Breast epithelium (tissue), 4 donors: ENCODE measurements around the gene TIMM10B. TPM values are rescaled to one million over a fixed set of nuclear protein-coding genes. Genes with fewer than 3 reads are reported as not detected.

Experiments
- DNase-seq, 2 donors: peaks; one replicate each; pipeline ENCODE4 v3.0.0-alpha.2; 2019; ENCODE audit warnings: low spot score in 2 of 2
- H3K27ac ChIP-seq, 2 donors: fragments of 200-600 bp; sonication (generic) in 1 of 2; one replicate each; pipeline ENCODE4 v1.5.1; 2016 to 2019; ENCODE audit warnings: mild to moderate bottlenecking in 1 of 2
- H3K27me3 ChIP-seq, 2 donors: fragments of 200-600 bp; sonication (generic) in 1 of 2; one replicate each; pipeline versions ENCODE4 v1.5.1 to v1.6.0; 2017 to 2019; ENCODE audit warnings: control low read depth in 1 of 2, mild to moderate bottlenecking in 1 of 2
- H3K36me3 ChIP-seq: fragments of 200-600 bp; one replicate; pipeline ENCODE4 v1.5.1; 2019
- H3K4me1 ChIP-seq, 2 donors: fragments of 200-600 bp; sonication (generic); one replicate each; pipeline ENCODE4 v1.5.1; 2016 to 2019; ENCODE audit warnings: control low read depth in 1 of 2
- H3K4me3 ChIP-seq, 3 donors: fragments of 200-600 bp; sonication (generic); 1 replicate in 2 of 3; 2 replicates in 1 of 3; pipeline ENCODE4 v1.5.1; 2016 to 2019; ENCODE audit warnings: mild to moderate bottlenecking in 3 of 3, moderate library complexity in 2 of 3
- H3K9me3 ChIP-seq, 2 donors: fragments of 200-600 bp; sonication (generic) in 1 of 2; one replicate each; pipeline ENCODE4 v1.5.1; 2016 to 2019; ENCODE audit warnings: control low read depth in 1 of 2
- POLR2A ChIP-seq: fragments of 450-650 bp; IDR thresholded peaks from one replicate; pipeline ENCODE4 v1.6.1; 2016; ENCODE audit warnings: antibody characterized with exemption, mild to moderate bottlenecking, moderate library complexity
- POLR2AphosphoS5 ChIP-seq, 3 donors: sonication (generic); formaldehyde crosslinking; IDR thresholded peaks; one replicate each; pipeline ENCODE4 v1.6.1; 2017; ENCODE audit warnings: antibody characterized with exemption in 3 of 3
- intact Hi-C: fragments of 100-400 bp; cut with DNase I; formaldehyde crosslinking; loops from one replicate; pipeline ENCODE4 v1.15.1; 2023; ENCODE audit warnings: low total_unique reads
- total RNA-seq, 3 donors: library from RNA; depleted of rRNA; stranded (reverse); fragments of >200 nt; gene quantifications; one replicate each; pipeline ENCODE4 v1.1.0, GENCODE V29; 2016
- TF ChIP-seq, protein P1 (sequence below), 3 donors: fragments of 450-650 bp; IDR thresholded peaks; one replicate each; pipeline ENCODE4 v1.5.1; 2016 to 2017; ENCODE audit warnings: antibody characterized with exemption in 3 of 3, mild to moderate bottlenecking in 3 of 3, moderate library complexity in 3 of 3

The TIMM10B gene
- total RNA-seq, 3 donors from 2014 or later: 30.7 to 49.2 (median 39.3) TPM

DNA sequence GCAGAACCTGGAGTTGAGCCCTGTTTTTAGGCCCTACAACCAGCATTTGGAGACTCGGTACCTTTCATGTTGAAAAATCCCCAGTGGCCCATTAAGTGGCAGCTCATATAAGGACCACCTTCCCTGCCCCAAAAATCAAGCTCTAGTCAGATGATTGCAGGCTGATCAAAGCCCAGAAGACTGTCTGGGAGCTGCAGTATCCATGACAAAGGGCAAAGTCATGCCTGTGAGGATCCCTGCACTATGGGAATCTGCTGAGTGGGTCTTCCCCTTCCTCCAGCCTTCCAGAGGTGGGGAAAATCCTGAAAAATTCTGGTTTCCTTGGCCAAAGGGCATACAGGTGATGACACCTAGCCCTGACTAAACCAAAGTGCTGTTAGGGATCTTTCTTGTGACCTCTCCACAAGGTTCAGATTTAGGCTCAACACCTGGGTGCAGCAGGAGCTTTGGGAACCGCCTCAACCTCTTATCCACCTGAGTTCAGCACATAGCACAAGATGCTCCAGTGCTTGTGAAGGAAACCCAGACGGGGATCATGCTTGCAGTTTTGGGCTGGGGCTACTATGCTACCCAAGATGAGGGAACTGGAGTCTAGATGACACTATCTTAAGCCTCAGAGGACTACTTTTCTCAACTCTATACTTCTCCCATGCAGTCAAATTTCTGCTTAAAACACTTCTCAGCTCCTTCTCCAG lies 6.3 kb upstream of the TIMM10B start:
- no peak for DNase-seq
- no peaks in the 10 kb centered on the region for H3K9me3 ChIP-seq
- TF ChIP-seq POLR2A (no peak), POLR2AphosphoS5 (IDR thresholded peaks at IDR 0.05) (no peak)
- TF ChIP-seq, protein P1, sequence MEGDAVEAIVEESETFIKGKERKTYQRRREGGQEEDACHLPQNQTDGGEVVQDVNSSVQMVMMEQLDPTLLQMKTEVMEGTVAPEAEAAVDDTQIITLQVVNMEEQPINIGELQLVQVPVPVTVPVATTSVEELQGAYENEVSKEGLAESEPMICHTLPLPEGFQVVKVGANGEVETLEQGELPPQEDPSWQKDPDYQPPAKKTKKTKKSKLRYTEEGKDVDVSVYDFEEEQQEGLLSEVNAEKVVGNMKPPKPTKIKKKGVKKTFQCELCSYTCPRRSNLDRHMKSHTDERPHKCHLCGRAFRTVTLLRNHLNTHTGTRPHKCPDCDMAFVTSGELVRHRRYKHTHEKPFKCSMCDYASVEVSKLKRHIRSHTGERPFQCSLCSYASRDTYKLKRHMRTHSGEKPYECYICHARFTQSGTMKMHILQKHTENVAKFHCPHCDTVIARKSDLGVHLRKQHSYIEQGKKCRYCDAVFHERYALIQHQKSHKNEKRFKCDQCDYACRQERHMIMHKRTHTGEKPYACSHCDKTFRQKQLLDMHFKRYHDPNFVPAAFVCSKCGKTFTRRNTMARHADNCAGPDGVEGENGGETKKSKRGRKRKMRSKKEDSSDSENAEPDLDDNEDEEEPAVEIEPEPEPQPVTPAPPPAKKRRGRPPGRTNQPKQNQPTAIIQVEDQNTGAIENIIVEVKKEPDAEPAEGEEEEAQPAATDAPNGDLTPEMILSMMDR (IDR thresholded peaks at IDR 0.05): no peak
- peak overlapping the region in 2 of 3 donors; percentile 79 to 89 for H3K4me3 ChIP-seq
- H3K27ac ChIP-seq: peak overlapping the region; percentile 97 to 98
- peaks cover 11 to 13% of the 10 kb centered on the region in 2 donors for H3K4me1 ChIP-seq
- no peaks in the 10 kb centered on the region for H3K36me3 ChIP-seq
- intact Hi-C loops: loop anchor here (5.0 kb wide), 1 partner anchor 588 kb away; no protein-coding TSS in a partner anchor
- no peaks in the 10 kb centered on the region for H3K27me3 ChIP-seq

DNA sequence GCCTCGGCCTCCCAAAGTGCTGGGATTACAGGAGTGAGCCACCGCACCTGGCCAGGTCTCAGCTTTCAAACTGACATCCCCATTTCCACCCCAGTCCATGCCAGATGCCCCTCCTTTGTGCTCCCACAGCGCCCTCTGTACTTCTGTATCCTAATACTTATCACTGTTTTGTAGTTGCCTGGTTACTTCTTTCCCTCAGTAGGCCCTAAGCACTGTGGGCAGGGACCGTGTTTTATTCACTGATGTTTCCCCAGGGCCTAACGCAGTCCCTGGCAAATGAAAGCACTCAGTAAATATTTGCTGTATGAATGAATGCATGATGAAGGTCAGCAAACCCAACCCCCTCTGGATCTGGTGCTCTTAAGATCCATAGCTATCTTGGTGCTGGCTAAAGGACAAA lies 5.4 kb upstream of the TIMM10B start:
- no peak overlapping the region for H3K4me3 ChIP-seq
- peak overlapping the region; percentile 76 to 97 for H3K27ac ChIP-seq
- H3K4me1 ChIP-seq: peaks cover 11 to 13% of the 10 kb centered on the region in 2 donors
- TF ChIP-seq POLR2AphosphoS5 (IDR thresholded peaks at IDR 0.05) (no peak), POLR2A (no peak)
- TF ChIP-seq, protein P1 (IDR thresholded peaks at IDR 0.05): peak in 1 of 3 donors; percentile 22
- intact Hi-C loops: no loop called here
- peak; percentile 44 to 74 for DNase-seq
- no peaks in the 10 kb centered on the region for H3K36me3 ChIP-seq
- H3K27me3 ChIP-seq: no peaks in the 10 kb centered on the region
- H3K9me3 ChIP-seq: no peaks in the 10 kb centered on the region

DNA sequence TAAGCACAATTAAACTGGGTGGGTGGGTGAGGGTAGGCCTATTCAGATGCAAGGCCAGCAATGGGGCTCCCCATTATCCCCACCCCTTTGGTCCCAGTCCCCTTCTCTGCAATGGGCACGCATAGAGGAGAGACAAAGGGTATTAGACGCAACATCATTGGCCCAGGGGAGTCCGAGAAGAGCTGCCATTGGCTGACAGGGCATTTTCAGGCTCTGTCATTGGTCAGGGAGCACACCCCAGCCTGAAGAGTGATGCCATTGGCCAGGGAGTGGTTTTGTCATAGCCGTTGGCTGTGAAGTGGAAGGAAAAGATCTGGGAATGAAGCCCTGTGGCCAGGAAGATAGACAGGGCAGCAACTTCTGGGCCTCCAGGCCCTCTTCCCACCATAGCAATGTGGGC lies 4.7 kb upstream of the TIMM10B start:
- intact Hi-C loops: no loop called here
- DNase-seq: no peak
- peak overlapping the region; percentile 76 to 97 for H3K27ac ChIP-seq
- no peaks in the 10 kb centered on the region for H3K27me3 ChIP-seq
- H3K36me3 ChIP-seq: no peaks in the 10 kb centered on the region
- H3K9me3 ChIP-seq: no peaks in the 10 kb centered on the region
- no peak overlapping the region for H3K4me3 ChIP-seq
- peaks cover 11 to 13% of the 10 kb centered on the region in 2 donors for H3K4me1 ChIP-seq
- no peak for TF ChIP-seq POLR2A
- no peak for TF ChIP-seq POLR2AphosphoS5 (IDR thresholded peaks at IDR 0.05)
- TF ChIP-seq, protein P1 (IDR thresholded peaks at IDR 0.05): no peak

DNA sequence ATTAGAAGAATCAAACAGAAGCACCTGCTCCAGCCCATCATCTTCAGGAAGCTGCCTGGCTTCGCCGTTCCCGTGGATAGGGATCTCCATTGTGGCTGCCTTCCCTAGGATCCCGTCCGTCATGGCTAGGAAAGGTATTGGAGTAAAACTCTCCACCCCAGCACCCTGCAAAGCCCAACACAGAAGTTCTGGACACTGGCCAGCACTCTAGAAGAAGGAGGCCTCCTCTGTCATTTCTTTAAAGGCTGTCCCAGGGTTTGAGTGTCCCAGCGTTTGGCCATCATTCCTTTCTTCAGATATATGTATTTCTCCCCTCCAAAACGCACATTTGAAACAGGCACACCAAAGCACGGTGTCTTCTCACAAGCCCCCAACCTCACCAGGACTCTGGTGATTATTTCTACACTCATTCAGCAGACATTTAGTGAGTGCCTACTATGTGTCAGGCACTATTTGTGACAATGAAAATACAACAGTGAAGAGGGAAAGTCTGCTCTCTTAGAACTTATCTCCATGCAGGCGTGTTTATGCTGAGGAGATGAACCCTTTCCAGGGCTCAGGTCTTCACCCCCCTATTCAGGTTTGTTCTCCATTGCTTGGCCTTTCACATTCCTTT lies 894 bp upstream of the TIMM10B start:
- Histone ChIP-seq H3K36me3 (no peaks in the 10 kb centered on the region), H3K27ac (peak overlapping the region; percentile 95 to 97), H3K9me3 (no peaks in the 10 kb centered on the region), H3K4me1 (peaks cover 0 to 9% of the 10 kb centered on the region in 2 donors), H3K27me3 (no peaks in the 10 kb centered on the region), H3K4me3 (peak overlapping the region; percentile 73 to 81 (median 81))
- intact Hi-C loops: no loop called here
- no peak for DNase-seq
- TF ChIP-seq POLR2AphosphoS5 (IDR thresholded peaks at IDR 0.05): no peak

DNA sequence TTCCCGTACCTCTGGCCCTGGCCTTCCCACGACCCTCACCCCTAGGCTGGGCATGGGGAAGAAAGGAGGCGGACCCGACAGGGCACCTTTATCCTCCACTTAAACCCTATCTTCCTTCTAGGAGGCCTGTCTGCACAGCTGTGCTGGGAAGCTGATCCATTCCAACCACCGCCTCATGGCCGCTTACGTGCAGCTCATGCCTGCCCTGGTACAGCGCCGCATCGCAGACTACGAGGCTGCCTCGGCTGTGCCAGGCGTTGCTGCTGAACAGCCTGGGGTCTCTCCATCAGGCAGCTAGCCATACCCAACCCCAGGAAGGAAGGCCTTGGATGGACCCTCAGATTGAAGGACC lies 599 bp downstream of the TIMM10B start:
- H3K4me3 ChIP-seq: peak overlapping the region; percentile 73 to 81 (median 81)
- no peaks in the 10 kb centered on the region for H3K9me3 ChIP-seq
- intact Hi-C loops: no loop called here
- H3K36me3 ChIP-seq: no peaks in the 10 kb centered on the region
- no peak for DNase-seq
- H3K27me3 ChIP-seq: no peaks in the 10 kb centered on the region
- H3K27ac ChIP-seq: peak overlapping the region; percentile 95 to 97
- H3K4me1 ChIP-seq: peaks cover 0 to 9% of the 10 kb centered on the region in 2 donors
- TF ChIP-seq POLR2A (no peak), POLR2AphosphoS5 (IDR thresholded peaks at IDR 0.05) (no peak)
- TF ChIP-seq, protein P1 (IDR thresholded peaks at IDR 0.05): no peak
